ENCODE results near the gene B4GALT7.

DNA sequence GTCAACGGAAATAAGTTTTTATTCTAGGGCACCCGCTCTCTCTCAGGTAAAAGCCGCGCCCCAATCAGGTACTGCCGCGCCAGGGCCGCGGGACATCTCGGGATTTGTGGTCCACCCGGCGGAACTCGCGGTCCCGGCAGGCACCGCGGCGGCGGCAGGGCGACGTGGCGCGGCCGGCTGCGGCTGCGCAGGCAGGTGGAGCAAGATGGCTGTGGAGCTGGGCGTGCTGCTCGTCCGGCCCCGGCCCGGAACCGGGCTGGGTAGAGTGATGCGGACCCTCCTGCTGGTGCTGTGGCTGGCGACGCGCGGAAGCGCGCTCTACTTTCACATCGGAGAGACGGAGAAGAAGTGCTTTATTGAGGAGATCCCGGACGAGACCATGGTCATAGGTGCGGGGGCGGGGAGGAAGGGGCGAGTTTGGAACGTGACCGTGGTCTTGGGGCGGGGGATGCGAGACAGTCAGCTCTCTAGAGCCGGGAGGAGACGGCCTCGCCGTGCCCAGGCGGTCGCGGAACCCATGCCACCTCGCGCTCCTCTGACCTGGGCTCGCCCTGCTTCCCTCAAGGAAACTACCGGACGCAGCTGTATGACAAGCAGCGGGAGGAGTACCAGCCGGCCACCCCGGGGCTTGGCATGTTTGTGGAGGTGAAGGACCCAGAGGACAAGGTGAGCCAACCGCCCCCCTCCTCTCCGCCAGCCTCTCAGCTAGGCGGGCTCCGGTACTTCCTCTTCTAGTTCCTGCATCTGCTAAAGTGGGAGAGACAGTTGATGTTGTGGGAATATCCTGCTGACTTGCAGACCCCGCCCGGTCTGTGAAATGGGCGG lies 7.7 kb upstream of the B4GALT7 start, which contains the start of gene TMED9:
- TF ChIP-seq, protein P1, sequence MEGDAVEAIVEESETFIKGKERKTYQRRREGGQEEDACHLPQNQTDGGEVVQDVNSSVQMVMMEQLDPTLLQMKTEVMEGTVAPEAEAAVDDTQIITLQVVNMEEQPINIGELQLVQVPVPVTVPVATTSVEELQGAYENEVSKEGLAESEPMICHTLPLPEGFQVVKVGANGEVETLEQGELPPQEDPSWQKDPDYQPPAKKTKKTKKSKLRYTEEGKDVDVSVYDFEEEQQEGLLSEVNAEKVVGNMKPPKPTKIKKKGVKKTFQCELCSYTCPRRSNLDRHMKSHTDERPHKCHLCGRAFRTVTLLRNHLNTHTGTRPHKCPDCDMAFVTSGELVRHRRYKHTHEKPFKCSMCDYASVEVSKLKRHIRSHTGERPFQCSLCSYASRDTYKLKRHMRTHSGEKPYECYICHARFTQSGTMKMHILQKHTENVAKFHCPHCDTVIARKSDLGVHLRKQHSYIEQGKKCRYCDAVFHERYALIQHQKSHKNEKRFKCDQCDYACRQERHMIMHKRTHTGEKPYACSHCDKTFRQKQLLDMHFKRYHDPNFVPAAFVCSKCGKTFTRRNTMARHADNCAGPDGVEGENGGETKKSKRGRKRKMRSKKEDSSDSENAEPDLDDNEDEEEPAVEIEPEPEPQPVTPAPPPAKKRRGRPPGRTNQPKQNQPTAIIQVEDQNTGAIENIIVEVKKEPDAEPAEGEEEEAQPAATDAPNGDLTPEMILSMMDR (conservative IDR thresholded peaks at IDR 0.05 in 1 of 2, IDR thresholded peaks at IDR 0.05 in 1 of 2; ENCODE audit: extremely low read depth in 1 of 2, insufficient read depth in 1 of 2, low read depth in 1 of 2, low read length in 2 of 2): peak in 1 of 2 donors; percentile 8
- no peak for TF ChIP-seq EZH2 (IDR thresholded peaks at IDR 0.05; ENCODE audit: borderline replicate concordance, low read length)

Data from mammary epithelial cell (primary cell).